MM.1S (cell line): ENCODE data around the gene SLC12A7.

Experiments
- CTCF ChIP-seq: fragments of 300-600 bp; sonication (generic); IDR thresholded peaks from 2 replicates; pipeline ENCODE4 v1.5.1; 2016; ENCODE audit warnings: antibody characterized with exemption, low read length, mixed read lengths
- EZH2 ChIP-seq: fragments of 300-600 bp; sonication (generic); optimal IDR thresholded peaks from 2 replicates; pipeline ENCODE3; 2017; ENCODE audit warnings: low read depth, mild to moderate bottlenecking, antibody characterized with exemption, low read length, mixed read lengths

GRCh38 chr5:1078206-1078605 lies 33.7 kb downstream of the SLC12A7 start:
- TF ChIP-seq EZH2 (no peak), CTCF (no peak)
